SJSA1 (cell line): ENCODE data around the gene PCDHGB1. TPM values are rescaled to one million over a fixed set of nuclear protein-coding genes. Genes with fewer than 3 reads are reported as not detected.
A peak's percentile ranks its signal among the peaks of the same experiment; 100 is the strongest.
"Not testable (repeated sequence)": the region's sequence is repeated elsewhere in the genome, so short reads cannot be mapped to it uniquely, and the experiment has no call there.

Experiments
- DNase-seq, 2 experiments: peaks; one replicate each; pipeline ENCODE4 v3.0.0-alpha.2; 2015 to 2020; ENCODE audit warnings: low spot score in 2 of 2, low read depth in 1 of 2
- H3K27ac ChIP-seq: fragments of 250-450 bp; sonication (Bioruptor Pico); 2 replicates; pipeline ENCODE4 v1.5.1; 2020; ENCODE audit warnings: mild to moderate bottlenecking, moderate library complexity
- H3K27me3 ChIP-seq: fragments of 250-450 bp; sonication (Bioruptor Pico); replicated peaks from 2 replicates; pipeline ENCODE4 v1.5.1; 2020; ENCODE audit warnings: mild to moderate bottlenecking, moderate library complexity
- H3K36me3 ChIP-seq: fragments of 250-450 bp; sonication (Bioruptor Pico); 2 replicates; pipeline ENCODE4 v1.5.1; 2020; ENCODE audit warnings: mild to moderate bottlenecking
- H3K4me1 ChIP-seq: fragments of 250-450 bp; sonication (Bioruptor Pico); replicated peaks from 2 replicates; pipeline ENCODE4 v1.6.1; 2021; ENCODE audit warnings: mild to moderate bottlenecking
- H3K4me3 ChIP-seq: fragments of 250-450 bp; sonication (Bioruptor Pico); 2 replicates; pipeline ENCODE4 v1.5.1; 2020; ENCODE audit warnings: mild to moderate bottlenecking
- H3K9me3 ChIP-seq: fragments of 250-450 bp; sonication (Bioruptor Pico); replicated peaks from 2 replicates; pipeline ENCODE4 v1.5.1; 2020; ENCODE audit warnings: mild to moderate bottlenecking
- total RNA-seq: library from RNA; depleted of rRNA; stranded (reverse); fragments of >200 nt; shearing (Covaris generic); gene quantifications from 2 replicates; pipeline ENCODE4 v1.2.3, GENCODE V29; 2014

PCDHGB1 gene
- total RNA-seq, 1 experiment from 2014 or later = 0.79 TPM

- Histone ChIP-seq H3K27me3 (no peaks in the 10 kb centered on the region), H3K36me3 (no peaks in the 10 kb centered on the region), H3K4me3 (peak within 1 kb of the TSS; percentile 9; the same call in 1 of the 2 replicates), H3K9me3 (peaks cover 29% of the 10 kb centered on the region), H3K4me1 (no peaks in the 10 kb centered on the region), H3K27ac (no peak within 1 kb of the TSS)
- DNase-seq = no peak
Measured at GRCh38 chr5:141382469-141383294, 32.8 kb downstream of the PCDHGB1 start, which contains the start of gene PCDHGA7. Gene PCDHGA7, plus strand, starts transcription at chr5:141382742. Its CDS starts 158 bp downstream, at chr5:141382900.

DNA sequence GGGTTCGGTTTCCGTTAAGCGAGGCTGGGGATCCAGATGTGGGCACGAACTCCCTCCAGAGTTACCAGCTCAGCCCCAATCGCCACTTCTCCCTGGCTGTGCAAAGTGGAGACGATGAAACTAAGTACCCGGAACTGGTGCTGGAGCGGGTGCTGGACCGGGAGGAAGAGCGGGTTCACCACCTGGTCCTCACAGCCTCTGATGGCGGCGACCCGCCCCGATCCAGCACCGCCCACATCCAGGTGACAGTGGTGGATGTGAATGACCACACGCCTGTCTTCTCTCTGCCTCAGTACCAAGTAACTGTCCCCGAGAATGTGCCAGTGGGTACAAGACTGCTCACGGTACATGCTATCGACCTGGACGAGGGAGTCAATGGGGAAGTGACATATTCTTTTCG lies 33.4 kb downstream of the PCDHGB1 start:
- no peaks in the 10 kb centered on the region for H3K4me1 ChIP-seq
- H3K4me3 ChIP-seq = no peak overlapping the region
- peaks cover 31% of the 10 kb centered on the region for H3K9me3 ChIP-seq
- no peak for DNase-seq
- H3K27ac ChIP-seq = no peak overlapping the region
- H3K36me3 ChIP-seq = no peaks in the 10 kb centered on the region
- no peaks in the 10 kb centered on the region for H3K27me3 ChIP-seq

- no peaks in the 10 kb centered on the region for H3K36me3 ChIP-seq
- no peak overlapping the region for H3K27ac ChIP-seq
- no peak overlapping the region for H3K4me3 ChIP-seq
- no peaks in the 10 kb centered on the region for H3K4me1 ChIP-seq
- no peaks in the 10 kb centered on the region for H3K27me3 ChIP-seq
- H3K9me3 ChIP-seq = peaks cover 39% of the 10 kb centered on the region
- no peak for DNase-seq
Measured at GRCh38 chr5:141384471-141385267, 34.8 kb downstream of the PCDHGB1 start.

GRCh38 chr5:141387557-141388311 lies 37.8 kb downstream of the PCDHGB1 start, which contains the start of gene PCDHGB4:
Gene PCDHGB4, plus strand, starts transcription at chr5:141387698. Its CDS starts 187 bp downstream, at chr5:141387885.
- H3K4me1 ChIP-seq, H3K27me3 ChIP-seq, DNase-seq, H3K36me3 ChIP-seq, H3K27ac ChIP-seq, H3K4me3 ChIP-seq: not testable (repeated sequence)
- peaks cover 43% of the 10 kb centered on the region for H3K9me3 ChIP-seq

DNA sequence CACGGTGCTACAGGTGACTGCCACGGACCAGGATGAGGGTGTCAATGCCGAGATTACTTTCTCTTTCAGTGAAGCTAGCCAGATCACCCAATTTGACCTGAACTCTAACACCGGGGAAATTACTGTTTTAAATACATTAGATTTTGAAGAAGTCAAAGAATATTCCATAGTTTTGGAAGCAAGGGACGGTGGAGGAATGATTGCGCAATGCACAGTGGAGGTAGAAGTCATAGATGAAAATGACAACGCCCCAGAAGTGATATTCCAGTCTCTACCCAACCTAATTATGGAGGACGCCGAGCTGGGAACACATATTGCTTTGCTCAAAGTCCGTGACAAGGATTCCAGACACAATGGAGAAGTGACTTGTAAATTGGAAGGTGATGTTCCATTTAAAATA lies 38.8 kb downstream of the PCDHGB1 start:
- Histone ChIP-seq H3K9me3 (peaks cover 36% of the 10 kb centered on the region), H3K4me1 (no peaks in the 10 kb centered on the region), H3K27ac (no peak overlapping the region), H3K27me3 (no peaks in the 10 kb centered on the region), H3K36me3 (no peaks in the 10 kb centered on the region), H3K4me3 (no peak overlapping the region)
- DNase-seq = no peak

- DNase-seq = no peak
- Histone ChIP-seq H3K9me3 (peaks cover 37% of the 10 kb centered on the region), H3K4me1 (no peaks in the 10 kb centered on the region), H3K27ac (no peak overlapping the region), H3K36me3 (no peaks in the 10 kb centered on the region), H3K4me3 (no peak overlapping the region), H3K27me3 (no peaks in the 10 kb centered on the region)
Measured at GRCh38 chr5:141389153-141390042, 39.5 kb downstream of the PCDHGB1 start.

DNA sequence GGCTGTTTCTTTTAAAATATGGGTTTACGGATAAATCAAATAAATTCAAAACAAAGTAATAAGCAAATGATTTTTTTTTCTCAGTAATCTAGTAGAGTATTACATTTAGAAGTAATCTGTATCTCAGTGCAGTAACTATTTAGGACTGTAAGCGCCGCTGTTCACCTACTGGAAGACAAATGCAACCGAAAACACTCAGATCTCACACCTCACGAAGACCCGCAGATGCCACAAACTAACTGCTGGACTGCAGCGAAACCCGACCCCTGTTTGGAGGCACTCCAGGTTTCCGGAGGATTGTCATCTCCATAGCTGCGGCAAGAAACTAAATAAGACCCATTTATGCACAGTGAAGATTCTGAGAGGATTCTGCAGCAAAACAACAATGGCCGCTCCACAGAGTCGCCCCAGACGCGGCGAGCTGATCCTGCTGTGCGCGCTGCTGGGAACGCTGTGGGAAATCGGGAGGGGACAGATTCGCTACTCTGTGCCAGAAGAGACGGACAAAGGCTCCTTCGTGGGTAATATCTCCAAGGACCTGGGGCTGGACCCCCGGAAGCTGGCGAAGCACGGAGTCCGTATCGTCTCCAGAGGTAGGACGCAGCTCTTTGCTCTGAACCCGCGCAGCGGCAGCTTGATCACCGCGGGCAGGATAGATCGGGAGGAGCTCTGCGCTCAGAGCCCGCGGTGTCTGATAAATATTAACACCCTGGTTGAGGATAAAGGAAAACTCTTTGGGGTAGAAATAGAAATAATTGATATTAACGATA lies 42.7 kb downstream of the PCDHGB1 start, which contains the start of gene PCDHGA8:
Gene PCDHGA8 (plus strand): TSS at position 205 of the 770 bp plus-strand sequence. CDS start 181 bp downstream, at position 386.
- Histone ChIP-seq H3K27me3 (no peaks in the 10 kb centered on the region), H3K27ac (no peak within 1 kb of the TSS), H3K4me1 (no peaks in the 10 kb centered on the region), H3K9me3 (peaks cover 40% of the 10 kb centered on the region), H3K4me3 (no peak within 1 kb of the TSS), H3K36me3 (no peaks in the 10 kb centered on the region)
- DNase-seq = no peak

DNA sequence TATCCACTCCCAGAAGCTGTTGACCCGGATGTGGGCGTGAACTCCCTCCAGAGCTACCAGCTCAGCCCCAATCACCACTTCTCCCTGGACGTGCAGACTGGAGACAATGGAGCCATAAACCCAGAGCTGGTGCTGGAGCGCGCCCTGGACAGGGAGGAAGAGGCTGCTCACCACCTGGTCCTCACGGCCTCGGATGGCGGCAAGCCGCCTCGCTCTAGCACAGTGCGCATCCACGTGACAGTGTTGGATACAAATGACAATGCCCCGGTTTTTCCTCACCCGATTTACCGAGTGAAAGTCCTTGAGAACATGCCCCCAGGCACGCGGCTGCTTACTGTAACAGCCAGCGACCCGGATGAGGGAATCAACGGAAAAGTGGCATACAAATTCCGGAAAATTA lies 43.4 kb downstream of the PCDHGB1 start:
- no peak for DNase-seq
- Histone ChIP-seq H3K4me3 (no peak overlapping the region), H3K4me1 (no peaks in the 10 kb centered on the region), H3K36me3 (no peaks in the 10 kb centered on the region), H3K27ac (no peak overlapping the region), H3K27me3 (no peaks in the 10 kb centered on the region), H3K9me3 (peaks cover 39% of the 10 kb centered on the region)

DNA sequence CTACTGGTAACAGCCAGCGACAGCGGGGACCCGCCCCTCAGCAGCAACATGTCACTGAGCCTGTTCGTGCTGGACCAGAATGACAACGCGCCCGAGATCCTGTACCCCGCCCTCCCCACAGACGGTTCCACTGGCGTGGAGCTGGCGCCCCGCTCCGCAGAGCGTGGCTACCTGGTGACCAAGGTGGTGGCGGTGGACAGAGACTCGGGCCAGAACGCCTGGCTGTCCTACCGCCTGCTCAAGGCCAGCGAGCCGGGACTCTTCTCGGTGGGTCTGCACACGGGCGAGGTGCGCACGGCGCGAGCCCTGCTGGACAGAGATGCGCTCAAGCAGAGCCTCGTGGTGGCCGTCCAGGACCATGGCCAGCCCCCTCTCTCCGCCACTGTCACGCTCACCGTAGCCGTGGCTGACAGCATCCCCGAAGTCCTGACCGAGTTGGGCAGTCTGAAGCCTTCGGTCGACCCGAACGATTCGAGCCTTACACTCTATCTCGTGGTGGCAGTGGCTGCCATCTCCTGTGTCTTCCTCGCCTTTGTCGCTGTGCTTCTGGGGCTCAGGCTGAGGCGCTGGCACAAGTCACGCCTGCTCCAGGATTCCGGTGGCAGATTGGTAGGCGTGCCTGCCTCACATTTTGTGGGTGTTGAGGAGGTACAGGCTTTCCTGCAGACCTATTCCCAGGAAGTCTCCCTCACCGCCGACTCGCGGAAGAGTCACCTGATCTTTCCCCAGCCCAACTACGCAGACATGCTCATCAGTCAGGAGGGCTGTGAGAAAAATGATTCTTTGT lies 44.7 kb downstream of the PCDHGB1 start:
- H3K27ac ChIP-seq, H3K4me1 ChIP-seq, H3K36me3 ChIP-seq, DNase-seq, H3K4me3 ChIP-seq, H3K27me3 ChIP-seq: not testable (repeated sequence)
- H3K9me3 ChIP-seq = peaks cover 39% of the 10 kb centered on the region

DNA sequence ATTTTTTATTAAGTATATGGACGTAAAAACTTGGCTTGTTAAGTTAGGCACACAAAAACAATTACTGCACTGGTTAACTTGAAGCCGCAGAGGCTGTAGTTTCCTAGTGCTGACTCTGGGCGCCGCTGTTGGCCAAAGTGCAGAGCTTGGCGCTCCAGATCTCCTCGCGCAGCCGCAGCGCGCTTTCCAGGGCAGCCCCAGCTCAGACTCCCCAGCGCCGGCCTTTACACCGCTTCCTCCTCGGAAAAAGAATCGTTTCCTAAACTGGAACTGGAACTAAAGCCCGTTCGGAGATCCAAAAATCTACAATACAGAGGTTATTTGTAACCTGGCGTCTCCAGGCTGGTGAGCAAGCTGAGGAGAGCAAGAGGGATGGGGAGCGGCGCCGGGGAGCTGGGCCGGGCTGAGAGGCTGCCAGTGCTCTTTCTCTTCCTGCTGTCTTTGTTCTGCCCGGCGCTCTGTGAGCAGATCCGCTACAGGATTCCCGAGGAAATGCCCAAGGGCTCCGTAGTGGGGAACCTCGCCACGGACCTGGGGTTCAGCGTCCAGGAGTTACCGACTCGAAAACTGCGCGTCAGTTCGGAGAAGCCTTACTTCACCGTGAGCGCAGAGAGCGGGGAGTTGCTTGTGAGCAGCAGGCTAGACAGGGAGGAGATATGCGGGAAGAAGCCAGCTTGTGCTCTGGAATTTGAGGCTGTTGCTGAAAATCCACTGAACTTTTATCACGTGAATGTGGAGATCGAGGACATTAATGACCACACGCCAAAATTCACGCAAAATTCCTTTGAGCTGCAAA lies 48.1 kb downstream of the PCDHGB1 start, which contains the start of gene PCDHGB5:
Gene PCDHGB5 (plus strand): TSS at position 192 of the 796 bp plus-strand sequence. CDS start 181 bp downstream, at position 373.
- peaks cover 41% of the 10 kb centered on the region for H3K9me3 ChIP-seq
- H3K36me3 ChIP-seq, H3K27ac ChIP-seq, DNase-seq, H3K27me3 ChIP-seq, H3K4me3 ChIP-seq, H3K4me1 ChIP-seq: not testable (repeated sequence)

DNA sequence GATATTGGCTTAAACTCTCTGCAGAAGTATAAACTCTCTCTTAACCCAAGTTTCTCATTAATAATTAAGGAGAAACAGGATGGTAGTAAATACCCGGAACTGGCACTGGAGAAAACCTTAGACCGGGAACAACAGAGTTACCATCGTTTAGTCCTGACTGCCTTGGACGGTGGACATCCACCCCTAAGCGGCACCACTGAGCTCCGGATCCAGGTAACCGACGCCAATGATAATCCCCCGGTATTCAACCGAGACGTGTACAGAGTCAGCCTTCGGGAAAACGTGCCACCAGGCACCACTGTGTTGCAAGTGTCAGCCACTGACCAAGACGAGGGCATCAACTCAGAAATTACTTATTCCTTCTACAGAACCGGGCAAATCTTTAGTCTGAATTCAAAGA lies 48.7 kb downstream of the PCDHGB1 start:
- Histone ChIP-seq H3K36me3 (no peaks in the 10 kb centered on the region), H3K9me3 (peaks cover 40% of the 10 kb centered on the region), H3K4me3 (no peak overlapping the region), H3K27ac (no peak overlapping the region), H3K27me3 (no peaks in the 10 kb centered on the region), H3K4me1 (no peaks in the 10 kb centered on the region)
- DNase-seq = no peak
